GM12878 (cell line): ENCODE measurements around the gene SYNPO2L. TPM values are rescaled to one million over a fixed set of nuclear protein-coding genes. Genes with fewer than 3 reads are reported as not detected.

Experiments
- ATAC-seq: fragments of 200-7000 bp; cut with Tn5 transposase; 3 replicates; pipeline ENCODE4 v1.9.1; 2020; ENCODE audit warnings: mild to moderate bottlenecking, moderate library complexity
- BruUV-seq: library from RNA; stranded (reverse); fragments of 400-500 nt; replicated peaks from 2 replicates; lab custom pipeline; 2021; lab: Mats Ljungman, UMichigan
- CTCF ChIA-PET: fragments of 300-600 bp; sonication (Branson Sonifier 250); formaldehyde crosslinking; extraction: SDS; loops from one replicate; lab custom pipeline; 2021; ENCODE audit warnings: inconsistent platforms; lab: Yijun Ruan, JAX
- POLR2A ChIA-PET: fragments of 350-600 bp; formaldehyde crosslinking; extraction: SDS; loops from one replicate; lab custom pipeline; 2021; ENCODE audit warnings: inconsistent platforms; lab: Charles Lee
- RAD21 ChIA-PET: fragments of 300-600 bp; sonication (Branson Sonifier 250); formaldehyde crosslinking; loops from one replicate; lab custom pipeline; 2023; ENCODE audit warnings: antibody characterized with exemption; ENCODE audit not compliant: unreplicated experiment; lab: Charles Lee
- SMC1A ChIA-PET: fragments of 300-600 bp; sonication (Branson Sonifier 250); formaldehyde crosslinking; loops from one replicate; lab custom pipeline; 2023; ENCODE audit not compliant: unreplicated experiment, uncharacterized antibody; lab: Charles Lee
- DNase-seq: peaks from one replicate; pipeline ENCODE4 v3.0.0-alpha.2; 2011; ENCODE audit warnings: low read depth, low spot score
- FAIRE-seq: peaks from 3 replicates; lab custom pipeline; 2011; peaks lifted over from hg19 to GRCh38; lab: Jason Lieb, UNC
- H2AFZ ChIP-seq: 2 replicates; pipeline ENCODE4 v1.6.0; 2011; ENCODE audit warnings: low read depth, low read length, control low read depth; ENCODE audit not compliant: control insufficient read depth
- H3K27ac ChIP-seq: 2 replicates; pipeline ENCODE4 v1.5.1; 2011; ENCODE audit warnings: control low read depth; ENCODE audit not compliant: control insufficient read depth, insufficient read depth
- H3K27me3 ChIP-seq, 2 experiments: replicated peaks in 1 of 2; 2 replicates each; pipeline versions ENCODE4 v1.6.0 to v1.6.1; 2011; ENCODE audit warnings: low read length in 1 of 2; ENCODE audit not compliant: control insufficient read depth in 2 of 2, insufficient read depth in 2 of 2
- H3K36me3 ChIP-seq, 2 experiments: 2 replicates each; pipeline ENCODE4 v1.5.1; 2011; ENCODE audit warnings: low read length in 1 of 2; ENCODE audit not compliant: control insufficient read depth in 2 of 2, insufficient read depth in 2 of 2
- H3K4me1 ChIP-seq: 2 replicates; pipeline ENCODE4 v1.6.1; 2011; ENCODE audit warnings: mild to moderate bottlenecking, low read length, moderate library complexity, mixed read lengths; ENCODE audit not compliant: control insufficient read depth, insufficient read depth
- H3K4me2 ChIP-seq: 2 replicates; pipeline ENCODE4 v1.6.0; 2011; ENCODE audit warnings: control low read depth; ENCODE audit not compliant: control insufficient read depth, insufficient read depth
- H3K4me3 ChIP-seq: fragments of 200-600 bp; sonication (generic); 2 replicates; pipeline ENCODE4 v1.5.1; 2016
- H3K79me2 ChIP-seq: 2 replicates; pipeline ENCODE4 v1.6.0; 2011; ENCODE audit warnings: low read length; ENCODE audit not compliant: control insufficient read depth, insufficient read depth
- H3K9ac ChIP-seq: 2 replicates; pipeline ENCODE4 v1.8.0; 2011; ENCODE audit warnings: low read length, control low read depth, mixed read lengths; ENCODE audit not compliant: control insufficient read depth, insufficient read depth
- H3K9me3 ChIP-seq: replicated peaks from 3 replicates; pipeline ENCODE4 v1.5.1; 2011; ENCODE audit warnings: mild to moderate bottlenecking, low read length; ENCODE audit not compliant: control insufficient read depth, insufficient read depth
- H4K20me1 ChIP-seq: 2 replicates; pipeline ENCODE4 v1.6.0; 2011; ENCODE audit not compliant: control insufficient read depth, insufficient read depth
- BHLHE40 ChIP-seq, 2 experiments: fragments of 450-650 bp in 1 of 2; IDR thresholded peaks; 2 replicates each; pipeline ENCODE4 v1.6.1; 2011 to 2017; ENCODE audit warnings: low read depth in 2 of 2, borderline replicate concordance in 1 of 2, improper control_type of control experiment in 1 of 2, low read length in 1 of 2, mild to moderate bottlenecking in 1 of 2
- CBFB ChIP-seq: IDR thresholded peaks from 2 replicates; pipeline ENCODE4 v1.6.1; 2016; ENCODE audit warnings: antibody characterized with exemption, low read depth
- DPF2 ChIP-seq: fragments of 450-650 bp; IDR thresholded peaks from 2 replicates; pipeline ENCODE4 v1.6.1; 2017; ENCODE audit warnings: mild to moderate bottlenecking
- EED ChIP-seq: sonication (generic); IDR thresholded peaks from 2 replicates; pipeline ENCODE4 v1.6.1; 2016; ENCODE audit warnings: antibody characterized with exemption, low read depth
- HDAC2 ChIP-seq: fragments of 200-600 bp; sonication (generic); IDR thresholded peaks from 2 replicates; pipeline ENCODE4 v1.6.1; 2017
- HDGF ChIP-seq: fragments of 450-650 bp; IDR thresholded peaks from 2 replicates; pipeline ENCODE4 v1.6.1; 2016; ENCODE audit warnings: antibody characterized with exemption
- IRF4 ChIP-seq: IDR thresholded peaks from 2 replicates; pipeline ENCODE4 v1.6.1; 2011; ENCODE audit warnings: low read depth, low read length
- MTA3 ChIP-seq: IDR thresholded peaks from 2 replicates; pipeline ENCODE4 v1.6.1; 2012; ENCODE audit warnings: low read length, inconsistent platforms, borderline replicate concordance
- MYB ChIP-seq: fragments of 150-350 bp; IDR thresholded peaks from 2 replicates; pipeline ENCODE4 v1.6.1; 2014; ENCODE audit warnings: mild to moderate bottlenecking, low read depth, low read length, borderline replicate concordance
- NR2F1 ChIP-seq: fragments of 450-650 bp; conservative IDR thresholded peaks from 2 replicates; pipeline ENCODE4 v1.6.1; 2017; ENCODE audit warnings: mild to moderate bottlenecking
- RAD21 ChIP-seq: IDR thresholded peaks from 2 replicates; pipeline ENCODE4 v1.6.1; 2011; ENCODE audit warnings: mild to moderate bottlenecking, low read depth, low read length, moderate library complexity; ENCODE audit not compliant: insufficient read depth
- SIN3A ChIP-seq: IDR thresholded peaks from 2 replicates; pipeline ENCODE4 v1.6.1; 2012; ENCODE audit warnings: low read depth, low read length, improper control_type of control experiment
- SKIL ChIP-seq: fragments of 450-650 bp; IDR thresholded peaks from 2 replicates; pipeline ENCODE4 v1.6.1; 2017; ENCODE audit warnings: mild to moderate bottlenecking, low read depth, inconsistent platforms; ENCODE audit not compliant: poor library complexity, severe bottlenecking
- SMAD1 ChIP-seq: fragments of 450-650 bp; IDR thresholded peaks from 2 replicates; pipeline ENCODE4 v1.6.1; 2018; ENCODE audit warnings: mild to moderate bottlenecking, low read depth; ENCODE audit not compliant: partially characterized antibody
- SPI1 ChIP-seq: IDR thresholded peaks from 2 replicates; pipeline ENCODE4 v1.6.1; 2011; ENCODE audit warnings: low read depth, mild to moderate bottlenecking, low read length, moderate library complexity, borderline replicate concordance; ENCODE audit not compliant: insufficient read depth
- STAT1 ChIP-seq: fragments of 450-650 bp; conservative IDR thresholded peaks from 2 replicates; pipeline ENCODE4 v1.6.1; 2014; ENCODE audit warnings: antibody characterized with exemption, mild to moderate bottlenecking
- USF1 ChIP-seq: IDR thresholded peaks from 2 replicates; pipeline ENCODE4 v1.6.1; 2011; ENCODE audit warnings: borderline replicate concordance, low read depth, mild to moderate bottlenecking, moderate library complexity, mixed read lengths, low read length; ENCODE audit not compliant: insufficient read depth; ENCODE audit errors: extremely low read length
- WGBS: methylation state at CpG from one replicate; pipeline ENCODE4 v1.1.6; 2016; ENCODE audit warnings: low lambda C conversion rate; ENCODE audit not compliant: insufficient replicate concordance, insufficient coverage; ENCODE audit errors: missing lambda C conversion rate; 5-methylcytosine and 5-hydroxymethylcytosine counted together
- in situ Hi-C: fragments of 300-500 bp; cut with MboI; formaldehyde crosslinking; loops from 9 replicates; pipeline ENCODE4 v1.14.3; 2018; ENCODE audit warnings: mixed read lengths
- intact Hi-C: fragments of 100-400 bp; cut with micrococcal nuclease; formaldehyde crosslinking; loops from one replicate; pipeline ENCODE4 v1.14.2; 2022; ENCODE audit not compliant: unreplicated experiment
- polyA plus RNA-seq, 11 experiments: library from polyadenylated mRNA; depleted of rRNA in 4 of 11; unstranded in 6 of 11; stranded (reverse) in 5 of 11; fragments of >200 nt; fragmentation: Nextera tagmentation in 4 of 11; fragmentation: Illumina TruSeq in 1 of 11; extraction: Ambion mirVana in 4 of 11; extraction: Trizol in 1 of 11; gene quantifications; 1 replicate in 1 of 11; 2 replicates in 10 of 11; pipeline versions ENCODE4 v1.2.1 to v1.2.3, GENCODE V29; 2011 to 2016; ENCODE audit warnings: inconsistent platforms in 2 of 11, missing spikeins in 2 of 11, low read depth in 1 of 11
- total RNA-seq, 4 experiments: library from RNA; depleted of rRNA in 3 of 4; stranded (reverse); fragments of >200 nt in 3 of 4; fragmentation: Illumina TruSeq in 1 of 4; extraction: Trizol in 1 of 4; gene quantifications; 2 replicates each; pipeline versions ENCODE4 v1.2.1 to v1.2.3, GENCODE V29; 2013 to 2021
- TF ChIP-seq, protein P1 (sequence below): fragments of 450-650 bp; IDR thresholded peaks from 2 replicates; pipeline ENCODE4 v1.6.1; 2017; ENCODE audit warnings: antibody characterized with exemption, mild to moderate bottlenecking, moderate library complexity

Gene SYNPO2L
- total and polyA plus RNA-seq, 10 of the 15 experiments (the other 5 are each of a cell fraction or from before 2014, with no cell fraction given), result 0.01 to 2.3 (median 0.59) TPM

GRCh38 chr10:73653701-73654100, 2.1 kb downstream of the SYNPO2L start:
- Histone ChIP-seq H3K27ac (no peak overlapping the region), H2AFZ (no peak overlapping the region), H3K79me2 (no peaks in the 10 kb centered on the region), H3K4me1 (peaks cover 30% of the 10 kb centered on the region), H3K4me3 (no peak overlapping the region), H3K36me3 (no peaks in the 10 kb centered on the region), H4K20me1 (no peaks in the 10 kb centered on the region), H3K9ac (no peak overlapping the region), H3K9me3 (no peaks in the 10 kb centered on the region), H3K4me2 (no peak overlapping the region), H3K27me3 (no peaks in the 10 kb centered on the region)
- no TSS peak for BruUV-seq
- SMC1A ChIA-PET, result interaction anchor here (0.7 to 2.0 kb wide), 8 partner anchors 9 to 227 kb away, joined by 3 to 6 read pairs (median 3); no protein-coding TSS in a partner anchor
- ATAC-seq (peak; percentile 65), DNase-seq (no peak), FAIRE-seq (no peak)
- CTCF ChIA-PET, result interaction anchor here (0.6 to 2.9 kb wide), 11 partner anchors 10 to 226 kb away, joined by 3 to 14 read pairs (median 4); partner anchors contain the start of gene CHCHD1
- RAD21 ChIA-PET, result interaction anchor here (0.7 to 3.2 kb wide), 8 partner anchors 9 to 226 kb away, joined by 3 to 12 read pairs (median 4); a partner anchor contains a TSS
- intact Hi-C loops, result loop anchor here (10.0 kb wide), 1 partner anchor 131 kb away; the partner anchor contains the start of genes CHCHD1 and ZSWIM8
- in situ Hi-C loops, result no loop called here
- 67% methylated on average over 3 of the region's 3 CpGs for WGBS
- POLR2A ChIA-PET, result interaction anchor here (0.9 to 1.8 kb wide), 3 partner anchors 77 to 132 kb away, joined by 4 to 5 read pairs (median 4); partner anchors contain the start of gene ZSWIM8
- TF ChIP-seq RAD21 (peak; percentile 82), SIN3A (no peak), HDAC2 (no peak), IRF4 (no peak), NR2F1 (no peak), HDGF (0 out of 2 replicates have a peak, but pooled peaks have one; percentile 51), CBFB (no peak), BHLHE40 (IDR thresholded peaks at IDR 0.05; ENCODE audit: borderline replicate concordance in 1 of 2, low read depth in 2 of 2, low read length in 1 of 2) (peak in 1 of 2 experiments; percentile 28; a peak in 1 of 4 replicates), USF1 (no peak), SMAD1 (no peak), STAT1 (no peak), SKIL (no peak), MTA3 (no peak), DPF2 (no peak), EED (no peak), SPI1 (no peak), MYB (no peak)
- TF ChIP-seq, protein P1, sequence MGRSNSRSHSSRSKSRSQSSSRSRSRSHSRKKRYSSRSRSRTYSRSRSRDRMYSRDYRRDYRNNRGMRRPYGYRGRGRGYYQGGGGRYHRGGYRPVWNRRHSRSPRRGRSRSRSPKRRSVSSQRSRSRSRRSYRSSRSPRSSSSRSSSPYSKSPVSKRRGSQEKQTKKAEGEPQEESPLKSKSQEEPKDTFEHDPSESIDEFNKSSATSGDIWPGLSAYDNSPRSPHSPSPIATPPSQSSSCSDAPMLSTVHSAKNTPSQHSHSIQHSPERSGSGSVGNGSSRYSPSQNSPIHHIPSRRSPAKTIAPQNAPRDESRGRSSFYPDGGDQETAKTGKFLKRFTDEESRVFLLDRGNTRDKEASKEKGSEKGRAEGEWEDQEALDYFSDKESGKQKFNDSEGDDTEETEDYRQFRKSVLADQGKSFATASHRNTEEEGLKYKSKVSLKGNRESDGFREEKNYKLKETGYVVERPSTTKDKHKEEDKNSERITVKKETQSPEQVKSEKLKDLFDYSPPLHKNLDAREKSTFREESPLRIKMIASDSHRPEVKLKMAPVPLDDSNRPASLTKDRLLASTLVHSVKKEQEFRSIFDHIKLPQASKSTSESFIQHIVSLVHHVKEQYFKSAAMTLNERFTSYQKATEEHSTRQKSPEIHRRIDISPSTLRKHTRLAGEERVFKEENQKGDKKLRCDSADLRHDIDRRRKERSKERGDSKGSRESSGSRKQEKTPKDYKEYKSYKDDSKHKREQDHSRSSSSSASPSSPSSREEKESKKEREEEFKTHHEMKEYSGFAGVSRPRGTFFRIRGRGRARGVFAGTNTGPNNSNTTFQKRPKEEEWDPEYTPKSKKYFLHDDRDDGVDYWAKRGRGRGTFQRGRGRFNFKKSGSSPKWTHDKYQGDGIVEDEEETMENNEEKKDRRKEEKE, result no peak
